GM12873 (cell line): ENCODE results near the gene CCDC54.

Source experiments
- CTCF ChIP-seq: IDR thresholded peaks from 2 replicates; pipeline ENCODE4 v1.5.1; 2012; ENCODE audit warnings: low read depth, mild to moderate bottlenecking, moderate library complexity, low read length, control low read depth; ENCODE audit not compliant: insufficient read depth; ENCODE audit errors: missing control alignments

Gene CCDC54

DNA sequence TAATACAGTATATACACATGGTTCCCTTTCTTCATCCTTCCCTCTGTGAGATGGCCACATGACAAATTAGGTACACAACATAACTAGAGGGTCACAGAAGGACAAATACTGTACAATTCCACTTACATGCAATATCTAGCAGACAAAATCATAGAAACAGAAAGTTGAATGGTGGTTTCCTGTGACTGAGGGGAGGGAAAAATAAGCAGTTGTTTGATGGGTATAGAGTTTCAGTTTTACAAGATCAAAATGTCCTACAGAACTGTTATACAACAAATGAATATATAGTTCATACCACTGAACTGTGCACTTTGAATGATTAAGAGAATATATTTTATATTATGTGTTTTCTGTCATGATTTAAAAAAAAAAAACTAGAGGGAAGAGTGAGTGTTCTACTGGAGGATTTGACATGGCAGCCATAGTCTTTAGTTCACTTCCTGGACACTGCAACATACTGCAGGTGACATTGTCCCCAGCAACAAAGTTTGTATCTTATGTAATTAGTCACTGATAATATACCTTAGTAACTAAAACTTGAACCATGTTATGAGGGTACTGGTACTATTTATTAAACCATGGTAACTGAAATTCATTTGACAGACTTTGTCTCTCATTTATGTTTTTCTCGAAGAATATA lies 37.2 kb downstream of the CCDC54 start:
- no peak for TF ChIP-seq CTCF

GRCh38 chr3:107416138-107416537 lies 38.9 kb downstream of the CCDC54 start:
- TF ChIP-seq CTCF, result no peak

DNA sequence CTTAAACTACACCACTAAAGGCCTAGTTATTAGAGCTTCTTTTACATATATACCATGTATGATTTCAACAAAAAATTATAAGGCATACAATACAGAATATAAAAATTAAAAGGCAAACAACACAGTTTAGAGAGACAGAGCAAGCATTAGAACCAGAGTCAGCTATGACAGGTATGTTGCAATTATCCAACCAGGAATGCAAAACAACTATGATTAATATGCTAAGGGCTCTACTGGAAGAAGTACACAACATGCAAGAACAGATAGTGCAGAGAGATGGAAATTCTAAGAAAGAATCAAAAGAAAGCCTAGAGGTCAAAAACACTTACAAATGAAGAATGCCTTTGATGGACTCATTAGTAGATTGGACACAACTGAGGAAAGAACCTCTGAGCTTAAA lies 39.6 kb downstream of the CCDC54 start:
- TF ChIP-seq CTCF, result no peak

GRCh38 chr3:107421170-107421792 lies 44.0 kb downstream of the CCDC54 start:
- TF ChIP-seq CTCF, result peak; percentile 54

GRCh38 chr3:107421881-107422280 lies 44.6 kb downstream of the CCDC54 start:
- no peak for TF ChIP-seq CTCF

GRCh38 chr3:107425033-107425432 lies 47.8 kb downstream of the CCDC54 start:
- TF ChIP-seq CTCF, result no peak

- no peak for TF ChIP-seq CTCF
Measured at GRCh38 chr3:107426223-107426622, 49.0 kb downstream of the CCDC54 start.
